GM12874 (cell line): ENCODE measurements around the gene CST9.

ENCODE experiments used
- TF ChIP-seq, protein P1 (sequence below): IDR thresholded peaks from 2 replicates; pipeline ENCODE4 v1.5.1; 2011; ENCODE audit warnings: low read depth, mild to moderate bottlenecking, control low read depth, low read length, moderate library complexity; ENCODE audit not compliant: insufficient read depth

CST9 gene

DNA sequence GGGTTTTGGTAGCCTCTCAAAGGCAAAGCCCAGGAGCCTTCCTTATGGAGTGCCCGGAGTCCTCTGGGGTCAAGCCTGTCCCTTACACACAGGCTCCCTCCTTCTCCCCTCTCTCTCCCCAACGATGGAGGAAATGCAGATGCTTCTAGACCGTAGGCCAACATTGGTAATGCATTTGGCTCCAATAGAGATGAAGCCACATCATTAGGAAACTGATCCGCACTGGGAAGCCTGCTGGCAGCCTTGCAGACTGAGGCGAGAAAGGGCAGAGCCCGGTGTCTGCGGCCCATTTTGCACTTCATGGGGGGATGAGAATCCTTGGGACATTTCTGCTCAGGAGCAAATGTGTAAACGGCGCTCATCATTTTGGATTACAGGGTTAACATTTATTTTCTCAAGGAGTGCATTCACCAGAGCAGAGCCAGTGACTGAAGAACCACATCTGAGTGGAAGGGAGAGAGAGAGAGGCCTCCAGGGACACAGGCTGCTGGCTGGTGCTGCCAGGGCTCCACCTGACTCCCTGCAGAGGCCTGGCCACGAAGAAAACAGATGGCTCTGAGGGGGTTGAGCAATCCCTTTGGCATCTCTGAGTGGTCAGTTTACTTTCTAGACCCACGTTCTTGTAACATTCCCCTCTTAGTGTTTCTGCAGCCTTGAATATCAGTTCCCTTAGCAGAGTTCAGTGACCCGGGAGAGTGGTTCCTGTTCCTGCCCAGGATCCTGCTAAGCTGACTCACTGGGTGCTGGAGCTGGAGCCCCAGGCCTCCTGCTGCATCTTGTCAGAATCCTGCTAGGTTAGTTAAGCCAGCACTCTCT lies 36.4 kb upstream of the CST9 start:
- TF ChIP-seq, protein P1, sequence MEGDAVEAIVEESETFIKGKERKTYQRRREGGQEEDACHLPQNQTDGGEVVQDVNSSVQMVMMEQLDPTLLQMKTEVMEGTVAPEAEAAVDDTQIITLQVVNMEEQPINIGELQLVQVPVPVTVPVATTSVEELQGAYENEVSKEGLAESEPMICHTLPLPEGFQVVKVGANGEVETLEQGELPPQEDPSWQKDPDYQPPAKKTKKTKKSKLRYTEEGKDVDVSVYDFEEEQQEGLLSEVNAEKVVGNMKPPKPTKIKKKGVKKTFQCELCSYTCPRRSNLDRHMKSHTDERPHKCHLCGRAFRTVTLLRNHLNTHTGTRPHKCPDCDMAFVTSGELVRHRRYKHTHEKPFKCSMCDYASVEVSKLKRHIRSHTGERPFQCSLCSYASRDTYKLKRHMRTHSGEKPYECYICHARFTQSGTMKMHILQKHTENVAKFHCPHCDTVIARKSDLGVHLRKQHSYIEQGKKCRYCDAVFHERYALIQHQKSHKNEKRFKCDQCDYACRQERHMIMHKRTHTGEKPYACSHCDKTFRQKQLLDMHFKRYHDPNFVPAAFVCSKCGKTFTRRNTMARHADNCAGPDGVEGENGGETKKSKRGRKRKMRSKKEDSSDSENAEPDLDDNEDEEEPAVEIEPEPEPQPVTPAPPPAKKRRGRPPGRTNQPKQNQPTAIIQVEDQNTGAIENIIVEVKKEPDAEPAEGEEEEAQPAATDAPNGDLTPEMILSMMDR = no peak

- TF ChIP-seq, protein P1 = no peak
Observed at GRCh38 chr20:23640671-23641667, 35.3 kb upstream of the CST9 start.

GRCh38 chr20:23640018-23640601 lies 34.4 kb upstream of the CST9 start:
- TF ChIP-seq, protein P1 = no peak

DNA sequence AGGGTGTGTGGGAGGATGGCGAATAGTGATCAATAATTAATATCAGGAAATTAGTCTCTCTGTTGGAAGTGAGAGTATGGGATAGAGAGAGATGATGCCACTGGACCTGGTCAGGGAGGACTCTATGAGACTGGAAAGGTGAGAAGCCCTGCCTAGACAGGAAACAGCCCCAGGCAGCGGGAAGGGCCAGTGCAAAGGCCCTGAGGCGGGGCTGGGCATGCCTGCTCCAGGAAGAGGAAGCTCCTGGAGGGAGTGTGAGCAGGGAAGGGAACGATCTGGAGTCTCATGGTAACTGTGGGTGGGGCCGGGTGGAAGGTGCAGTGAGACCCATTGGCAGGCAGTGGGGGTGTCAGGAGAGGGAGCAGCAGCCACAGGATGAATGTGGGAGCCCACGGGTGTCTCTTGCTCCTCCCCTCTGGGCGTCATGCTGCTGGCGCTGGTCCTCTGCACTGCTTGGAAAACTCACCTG lies 33.8 kb upstream of the CST9 start:
- TF ChIP-seq, protein P1 = no peak

- TF ChIP-seq, protein P1 = no peak
Observed at GRCh38 chr20:23638309-23638708, 32.6 kb upstream of the CST9 start.

GRCh38 chr20:23637282-23638221 lies 31.8 kb upstream of the CST9 start, which contains the start of gene CST3:
Gene CST3 (minus strand): TSS chr20:23637955. CDS start chr20:23637862, 93 bp downstream.
- TF ChIP-seq, protein P1 = no peak
